ENCODE results near the gene SURF6. TPM values are rescaled to one million over a fixed set of nuclear protein-coding genes. Genes with fewer than 3 reads are reported as not detected.
A peak's percentile ranks its signal among the peaks of the same experiment; 100 is the strongest.
"Not testable (repeated sequence)": the region's sequence is repeated elsewhere in the genome, so short reads cannot be mapped to it uniquely, and the experiment has no call there.

SURF6 gene
- total RNA-seq, 1 experiment from 2014 or later: 32.4 TPM

DNA sequence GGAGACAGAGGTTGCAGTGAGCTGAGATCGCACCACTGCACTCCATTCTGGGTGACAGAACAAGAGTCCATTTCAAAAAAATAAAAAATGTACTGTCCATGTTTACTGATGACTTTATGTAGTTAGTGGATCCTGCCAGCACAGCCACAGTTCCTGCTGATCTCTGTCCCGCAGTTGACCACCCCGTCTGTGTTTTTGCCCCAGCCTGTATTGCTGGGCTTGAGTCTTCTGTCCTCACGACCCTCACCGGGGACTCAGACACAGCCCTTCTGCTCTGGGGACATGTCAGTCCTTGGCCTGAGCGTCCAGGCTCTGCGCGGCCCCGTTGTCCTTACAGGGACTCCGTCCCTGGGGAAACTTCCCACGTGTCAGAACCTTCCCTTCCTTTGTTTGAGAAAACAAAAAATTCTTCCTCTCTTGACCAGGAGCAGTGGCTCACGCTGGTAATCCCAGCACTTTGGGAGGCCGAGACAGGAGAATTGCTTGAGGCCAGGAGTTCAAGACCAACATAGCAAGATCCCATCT is 14.5 kb downstream of the SURF6 start:
- H3K27me3 Mint-ChIP-seq (ENCODE audit: insufficient read depth, unreplicated experiment): no peaks in the 10 kb centered on the region
- CTCF ChIA-PET: no interaction called here
- H3K36me3 Mint-ChIP-seq (ENCODE audit: insufficient read depth, unreplicated experiment): no peaks in the 10 kb centered on the region
- intact Hi-C loops (cut with micrococcal nuclease; ENCODE audit: unreplicated experiment): no loop called here
- no peak for DNase-seq
- H3K4me3 Mint-ChIP-seq (ENCODE audit: unreplicated experiment): no peak overlapping the region
- POLR2A ChIA-PET: no interaction called here
- peaks cover 10% of the 10 kb centered on the region for H3K9me3 Mint-ChIP-seq (ENCODE audit: unreplicated experiment)
- no peaks in the 10 kb centered on the region for H3K4me1 Mint-ChIP-seq (ENCODE audit: low read depth, unreplicated experiment)
- no peak overlapping the region for H3K27ac Mint-ChIP-seq (ENCODE audit: unreplicated experiment)
- no peaks in the 10 kb centered on the region for H3K36me3 ChIP-seq (ENCODE audit: control insufficient read depth, insufficient read depth, low read length)
- H3K27me3 ChIP-seq (replicated peaks; ENCODE audit: control insufficient read depth, insufficient read depth, low read length): no peaks in the 10 kb centered on the region
- TF ChIP-seq, protein P1, sequence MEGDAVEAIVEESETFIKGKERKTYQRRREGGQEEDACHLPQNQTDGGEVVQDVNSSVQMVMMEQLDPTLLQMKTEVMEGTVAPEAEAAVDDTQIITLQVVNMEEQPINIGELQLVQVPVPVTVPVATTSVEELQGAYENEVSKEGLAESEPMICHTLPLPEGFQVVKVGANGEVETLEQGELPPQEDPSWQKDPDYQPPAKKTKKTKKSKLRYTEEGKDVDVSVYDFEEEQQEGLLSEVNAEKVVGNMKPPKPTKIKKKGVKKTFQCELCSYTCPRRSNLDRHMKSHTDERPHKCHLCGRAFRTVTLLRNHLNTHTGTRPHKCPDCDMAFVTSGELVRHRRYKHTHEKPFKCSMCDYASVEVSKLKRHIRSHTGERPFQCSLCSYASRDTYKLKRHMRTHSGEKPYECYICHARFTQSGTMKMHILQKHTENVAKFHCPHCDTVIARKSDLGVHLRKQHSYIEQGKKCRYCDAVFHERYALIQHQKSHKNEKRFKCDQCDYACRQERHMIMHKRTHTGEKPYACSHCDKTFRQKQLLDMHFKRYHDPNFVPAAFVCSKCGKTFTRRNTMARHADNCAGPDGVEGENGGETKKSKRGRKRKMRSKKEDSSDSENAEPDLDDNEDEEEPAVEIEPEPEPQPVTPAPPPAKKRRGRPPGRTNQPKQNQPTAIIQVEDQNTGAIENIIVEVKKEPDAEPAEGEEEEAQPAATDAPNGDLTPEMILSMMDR (IDR thresholded peaks at IDR 0.05; ENCODE audit: insufficient read depth in 1 of 2, low read depth in 1 of 2, low read length in 1 of 2, severe bottlenecking in 1 of 2, unreplicated experiment in 1 of 2): no peak
- H3K9me3 ChIP-seq: peaks cover 12% of the 10 kb centered on the region; the same call in 1 of the 2 replicates
- no peaks in the 10 kb centered on the region for H3K4me1 ChIP-seq
- BruUV-seq (replicated peaks): no TSS peak
- H3K4me3 ChIP-seq (ENCODE audit: low read depth, low read length): no peak overlapping the region

DNA sequence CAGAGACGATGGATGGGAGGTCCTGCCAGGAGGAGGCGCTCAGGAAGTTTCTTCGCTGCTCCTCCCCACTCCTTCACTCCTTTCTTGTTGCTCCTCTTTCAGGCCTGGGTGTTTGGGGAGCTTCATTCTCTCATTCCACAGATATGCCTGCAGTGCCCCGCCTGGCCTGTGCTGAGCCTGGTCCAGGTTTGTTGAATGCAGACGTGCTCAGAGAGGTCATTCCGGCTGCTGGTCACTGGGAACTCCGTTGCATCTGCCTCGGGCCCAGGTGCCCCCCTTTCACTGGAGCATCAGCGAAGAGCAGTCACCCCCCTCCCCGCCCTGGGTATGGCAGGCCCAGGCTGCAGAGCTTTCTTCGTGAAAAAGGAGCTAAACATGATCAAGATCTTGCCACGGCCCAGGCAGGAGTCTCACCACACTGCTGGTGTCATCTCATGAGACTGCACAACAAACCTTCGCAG is 15.5 kb downstream of the SURF6 start:
- no peak overlapping the region for H3K4me3 Mint-ChIP-seq (ENCODE audit: unreplicated experiment)
- Histone ChIP-seq H3K4me1 (no peaks in the 10 kb centered on the region), H3K36me3 (ENCODE audit: control insufficient read depth, insufficient read depth, low read length) (no peaks in the 10 kb centered on the region), H3K9me3 (peaks cover 12% of the 10 kb centered on the region; the same call in 1 of the 2 replicates), H3K27me3 (replicated peaks; ENCODE audit: control insufficient read depth, insufficient read depth, low read length) (no peaks in the 10 kb centered on the region), H3K4me3 (ENCODE audit: low read depth, low read length) (no peak overlapping the region)
- no TSS peak for BruUV-seq (replicated peaks)
- no peaks in the 10 kb centered on the region for H3K27me3 Mint-ChIP-seq (ENCODE audit: insufficient read depth, unreplicated experiment)
- no peak overlapping the region for H3K27ac Mint-ChIP-seq (ENCODE audit: unreplicated experiment)
- POLR2A ChIA-PET: no interaction called here
- H3K36me3 Mint-ChIP-seq (ENCODE audit: insufficient read depth, unreplicated experiment): no peaks in the 10 kb centered on the region
- DNase-seq: no peak
- CTCF ChIA-PET: interaction anchor here (1.7 kb wide), 1 partner anchor 134 kb away, joined by 24 read pairs; no protein-coding TSS in a partner anchor
- no peaks in the 10 kb centered on the region for H3K4me1 Mint-ChIP-seq (ENCODE audit: low read depth, unreplicated experiment)
- peaks cover 16% of the 10 kb centered on the region for H3K9me3 Mint-ChIP-seq (ENCODE audit: unreplicated experiment)
- intact Hi-C loops (cut with micrococcal nuclease; ENCODE audit: unreplicated experiment): no loop called here
- TF ChIP-seq, protein P1 (IDR thresholded peaks at IDR 0.05; ENCODE audit: insufficient read depth in 1 of 2, low read depth in 1 of 2, low read length in 1 of 2, severe bottlenecking in 1 of 2, unreplicated experiment in 1 of 2): peak in 1 of 2 experiments; percentile 13

DNA sequence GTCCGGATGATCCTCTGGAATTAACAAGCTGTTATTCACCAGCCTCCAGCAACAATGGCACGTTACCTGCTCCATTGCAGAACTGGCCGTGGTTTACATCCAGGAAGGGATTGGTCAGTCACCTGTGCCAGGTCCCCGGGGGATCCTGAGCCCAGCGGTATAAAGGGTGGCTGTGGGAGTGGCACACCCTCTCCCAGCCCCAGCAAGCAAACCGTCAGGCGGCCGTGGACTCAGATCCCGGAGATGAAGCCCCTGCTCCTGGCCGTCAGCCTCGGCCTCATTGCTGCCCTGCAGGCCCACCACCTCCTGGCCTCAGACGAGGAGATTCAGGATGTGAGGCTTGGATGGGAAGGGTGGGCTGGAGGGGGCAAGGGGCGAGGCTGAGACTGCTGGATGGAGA is 18.4 kb downstream of the SURF6 start:
- intact Hi-C loops (cut with micrococcal nuclease; ENCODE audit: unreplicated experiment); H3K9me3 ChIP-seq; H3K36me3 Mint-ChIP-seq (ENCODE audit: insufficient read depth, unreplicated experiment); H3K36me3 ChIP-seq (ENCODE audit: control insufficient read depth, insufficient read depth, low read length); H3K4me1 Mint-ChIP-seq (ENCODE audit: low read depth, unreplicated experiment); H3K9me3 Mint-ChIP-seq (ENCODE audit: unreplicated experiment); POLR2A ChIA-PET; H3K27ac Mint-ChIP-seq (ENCODE audit: unreplicated experiment); H3K4me1 ChIP-seq; H3K4me3 ChIP-seq (ENCODE audit: low read depth, low read length); CTCF ChIA-PET; BruUV-seq (replicated peaks); H3K27me3 ChIP-seq (replicated peaks; ENCODE audit: control insufficient read depth, insufficient read depth, low read length); H3K4me3 Mint-ChIP-seq (ENCODE audit: unreplicated experiment); H3K27me3 Mint-ChIP-seq (ENCODE audit: insufficient read depth, unreplicated experiment): not testable (repeated sequence)
- DNase-seq: peak in 1 of 2 experiments; percentile 12

DNA sequence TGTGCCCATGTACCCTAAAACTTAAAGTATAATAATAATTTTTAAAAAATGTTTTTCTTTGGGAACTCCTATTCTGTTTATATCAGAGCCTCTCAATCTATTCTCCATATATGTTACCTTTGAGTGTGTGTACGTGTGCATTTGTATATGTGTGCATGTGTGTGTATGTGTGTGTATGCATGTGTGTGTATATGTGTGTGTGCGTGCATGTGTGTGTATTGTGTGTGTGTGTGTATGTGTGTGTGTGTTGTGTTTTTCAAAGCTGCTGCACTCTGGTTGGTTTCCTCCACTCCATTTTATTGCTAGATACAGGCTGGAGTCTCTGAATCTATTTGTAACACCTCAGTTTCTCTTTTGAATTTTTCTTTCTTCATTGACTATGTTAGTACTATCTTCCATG is 20.0 kb downstream of the SURF6 start:
- POLR2A ChIA-PET: no interaction called here

More for the DNA sequence above, 20.0 kb downstream of the SURF6 start:
- Histone ChIP-seq H3K27me3 (replicated peaks; ENCODE audit: control insufficient read depth, insufficient read depth, low read length) (no peaks in the 10 kb centered on the region), H3K4me1 (no peaks in the 10 kb centered on the region), H3K36me3 (ENCODE audit: control insufficient read depth, insufficient read depth, low read length) (no peaks in the 10 kb centered on the region), H3K9me3 (no peaks in the 10 kb centered on the region), H3K4me3 (ENCODE audit: low read depth, low read length) (no peak overlapping the region)
- CTCF ChIA-PET: no interaction called here
- no peaks in the 10 kb centered on the region for H3K27me3 Mint-ChIP-seq (ENCODE audit: insufficient read depth, unreplicated experiment)
- intact Hi-C loops (cut with micrococcal nuclease; ENCODE audit: unreplicated experiment): no loop called here
- H3K4me3 Mint-ChIP-seq (ENCODE audit: unreplicated experiment): no peak overlapping the region
- no TSS peak for BruUV-seq (replicated peaks)
- no peak for DNase-seq
- TF ChIP-seq, protein P1 (IDR thresholded peaks at IDR 0.05; ENCODE audit: insufficient read depth in 1 of 2, low read depth in 1 of 2, low read length in 1 of 2, severe bottlenecking in 1 of 2, unreplicated experiment in 1 of 2): no peak
- H3K4me1 Mint-ChIP-seq (ENCODE audit: low read depth, unreplicated experiment): no peaks in the 10 kb centered on the region
- peaks cover 6% of the 10 kb centered on the region for H3K9me3 Mint-ChIP-seq (ENCODE audit: unreplicated experiment)
- H3K36me3 Mint-ChIP-seq (ENCODE audit: insufficient read depth, unreplicated experiment): no peaks in the 10 kb centered on the region
- no peak overlapping the region for H3K27ac Mint-ChIP-seq (ENCODE audit: unreplicated experiment)
